HG03432 (cell line): ENCODE data around the gene C1S.

Experiments
- ATAC-seq: cut with Tn5 transposase; IDR thresholded peaks from one replicate; pipeline ENCODE4 v1.9.1; 2021; ENCODE audit warnings: mild to moderate bottlenecking, moderate library complexity; ENCODE audit not compliant: unreplicated experiment

The C1S gene

GRCh38 chr12:7075518-7075917, 15.0 kb downstream of the C1S start:
- ATAC-seq, result no peak

GRCh38 chr12:7075939-7076338, 15.4 kb downstream of the C1S start:
- no peak for ATAC-seq

GRCh38 chr12:7076493-7076892, 16.0 kb downstream of the C1S start:
- ATAC-seq, result no peak

- ATAC-seq, result no peak
Measured at GRCh38 chr12:7078163-7078562, 17.6 kb downstream of the C1S start.

GRCh38 chr12:7079826-7080125, 19.3 kb downstream of the C1S start:
- no peak for ATAC-seq

- no peak for ATAC-seq
Measured at GRCh38 chr12:7081037-7081436, 20.5 kb downstream of the C1S start.

- no peak for ATAC-seq
Measured at GRCh38 chr12:7083125-7083524, 22.6 kb downstream of the C1S start.

GRCh38 chr12:7089196-7089871, 28.8 kb downstream of the C1S start:
- ATAC-seq, result no peak

GRCh38 chr12:7090222-7090998, 29.9 kb downstream of the C1S start:
- ATAC-seq, result no peak

- ATAC-seq, result no peak
Measured at GRCh38 chr12:7091171-7091570, 30.7 kb downstream of the C1S start.

- ATAC-seq, result no peak
Measured at GRCh38 chr12:7091660-7092228, 31.2 kb downstream of the C1S start.

GRCh38 chr12:7092229-7092985, 31.9 kb downstream of the C1S start, which contains the start of gene C1R:
TSS of gene C1R (minus strand) at chr12:7092445. CDS start at chr12:7092388, 57 bp downstream.
- no peak for ATAC-seq

GRCh38 chr12:7092986-7093460, 32.5 kb downstream of the C1S start:
- no peak for ATAC-seq

GRCh38 chr12:7093486-7093885, 33.0 kb downstream of the C1S start:
- no peak for ATAC-seq

- ATAC-seq, result no peak
Measured at GRCh38 chr12:7093892-7094291, 33.4 kb downstream of the C1S start.

GRCh38 chr12:7096006-7096932, 35.8 kb downstream of the C1S start:
- ATAC-seq, result no peak

GRCh38 chr12:7096979-7097378, 36.5 kb downstream of the C1S start:
- no peak for ATAC-seq

- no peak for ATAC-seq
Measured at GRCh38 chr12:7099290-7099996, 38.9 kb downstream of the C1S start.

- ATAC-seq, result no peak
Measured at GRCh38 chr12:7100239-7100638, 39.7 kb downstream of the C1S start.
